ENCODE results near the gene TMEM132C. TPM values are rescaled to one million over a fixed set of nuclear protein-coding genes. Genes with fewer than 3 reads are reported as not detected.

TMEM132C gene
- total RNA-seq, 4 donors from 2014 or later: 2.4 to 5.5 (median 3.3) TPM

DNA sequence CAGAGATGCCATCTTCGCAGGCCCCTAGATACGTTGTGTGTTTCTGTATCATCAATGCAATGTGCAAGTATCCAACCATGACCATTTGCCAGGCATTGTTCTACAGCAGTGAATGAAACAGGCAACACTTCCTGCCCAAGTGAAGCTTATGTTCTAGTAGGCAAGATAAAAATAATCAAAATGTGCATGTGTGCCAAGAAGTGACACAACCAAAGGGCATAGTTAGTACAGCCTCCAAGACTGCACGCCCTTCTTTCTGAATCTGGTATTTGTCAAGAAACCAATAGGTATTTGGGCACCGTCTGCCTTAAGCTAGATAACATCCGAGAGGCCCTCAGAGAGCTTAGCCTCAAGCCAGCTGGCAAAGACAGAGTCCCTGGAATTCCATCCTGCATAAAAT is 152.0 kb downstream of the TMEM132C start:
- H3K36me3 ChIP-seq: no peaks in the 10 kb centered on the region
- no peaks in the 10 kb centered on the region for H3K9me3 ChIP-seq
- no peak overlapping the region for H3K27ac ChIP-seq
- H3K27me3 ChIP-seq: peaks cover 15% of the 10 kb centered on the region
- TF ChIP-seq, protein P1, sequence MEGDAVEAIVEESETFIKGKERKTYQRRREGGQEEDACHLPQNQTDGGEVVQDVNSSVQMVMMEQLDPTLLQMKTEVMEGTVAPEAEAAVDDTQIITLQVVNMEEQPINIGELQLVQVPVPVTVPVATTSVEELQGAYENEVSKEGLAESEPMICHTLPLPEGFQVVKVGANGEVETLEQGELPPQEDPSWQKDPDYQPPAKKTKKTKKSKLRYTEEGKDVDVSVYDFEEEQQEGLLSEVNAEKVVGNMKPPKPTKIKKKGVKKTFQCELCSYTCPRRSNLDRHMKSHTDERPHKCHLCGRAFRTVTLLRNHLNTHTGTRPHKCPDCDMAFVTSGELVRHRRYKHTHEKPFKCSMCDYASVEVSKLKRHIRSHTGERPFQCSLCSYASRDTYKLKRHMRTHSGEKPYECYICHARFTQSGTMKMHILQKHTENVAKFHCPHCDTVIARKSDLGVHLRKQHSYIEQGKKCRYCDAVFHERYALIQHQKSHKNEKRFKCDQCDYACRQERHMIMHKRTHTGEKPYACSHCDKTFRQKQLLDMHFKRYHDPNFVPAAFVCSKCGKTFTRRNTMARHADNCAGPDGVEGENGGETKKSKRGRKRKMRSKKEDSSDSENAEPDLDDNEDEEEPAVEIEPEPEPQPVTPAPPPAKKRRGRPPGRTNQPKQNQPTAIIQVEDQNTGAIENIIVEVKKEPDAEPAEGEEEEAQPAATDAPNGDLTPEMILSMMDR (IDR thresholded peaks at IDR 0.05): no peak
- TF ChIP-seq POLR2AphosphoS5 (IDR thresholded peaks at IDR 0.05) (no peak), EP300 (IDR thresholded peaks at IDR 0.05) (no peak), POLR2A (IDR thresholded peaks at IDR 0.05) (no peak)
- no peaks in the 10 kb centered on the region for H3K4me1 ChIP-seq
- WGBS, 2 donors (ENCODE audit: low coverage in 1 of 2): 62 to 89% methylated on average over 5 of the region's 5 CpGs
- no peak for ATAC-seq
- no peak overlapping the region for H3K4me3 ChIP-seq

DNA sequence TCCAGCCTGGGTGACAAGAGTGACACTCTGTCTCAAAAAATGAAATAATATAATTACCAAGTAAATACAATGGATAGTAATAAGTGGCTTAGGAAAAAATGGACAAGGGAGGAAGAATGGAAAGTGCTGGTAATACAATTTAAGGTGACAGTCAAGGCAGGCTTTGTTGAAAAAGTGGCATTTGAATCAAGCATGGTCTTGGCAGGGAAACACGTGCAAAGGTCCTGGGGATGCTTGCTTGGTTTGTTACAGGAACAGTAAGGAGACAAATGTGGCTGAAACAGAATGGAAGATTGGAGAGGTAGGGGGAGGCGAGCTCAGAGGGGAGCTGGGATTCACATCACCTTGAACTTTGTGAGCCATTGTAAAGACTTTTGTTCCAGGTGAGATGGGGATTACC is 153.2 kb downstream of the TMEM132C start:
- Histone ChIP-seq H3K36me3 (no peaks in the 10 kb centered on the region), H3K9me3 (no peaks in the 10 kb centered on the region), H3K27ac (no peak overlapping the region), H3K4me3 (no peak overlapping the region), H3K4me1 (no peaks in the 10 kb centered on the region), H3K27me3 (peaks cover 15% of the 10 kb centered on the region)
- ATAC-seq: no peak
- 84 to 87% methylated on average over 2 of the region's 2 CpGs for WGBS, 2 donors (ENCODE audit: low coverage in 1 of 2)
- TF ChIP-seq POLR2A (IDR thresholded peaks at IDR 0.05): no peak
- TF ChIP-seq POLR2AphosphoS5 (IDR thresholded peaks at IDR 0.05): no peak
- TF ChIP-seq, protein P1 (IDR thresholded peaks at IDR 0.05): no peak
- no peak for TF ChIP-seq EP300 (IDR thresholded peaks at IDR 0.05)

DNA sequence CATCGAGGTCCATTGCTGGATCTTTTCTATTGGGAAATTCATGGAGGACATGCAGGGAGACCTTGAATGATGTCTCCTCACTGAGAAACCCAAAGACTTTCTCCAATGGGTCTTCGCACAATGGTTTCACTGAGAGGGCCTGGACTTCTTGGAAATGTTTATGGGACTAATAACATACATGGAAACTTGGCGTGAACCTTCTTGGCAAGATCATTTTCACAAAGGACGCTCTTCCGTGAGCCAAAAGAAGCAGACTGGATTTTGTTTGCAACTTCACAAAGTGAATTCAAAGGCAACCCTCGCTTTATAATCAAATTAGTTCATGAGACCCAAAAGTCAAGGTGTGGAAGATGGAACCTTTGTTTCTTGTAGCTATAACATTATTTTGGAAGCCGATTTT is 154.4 kb downstream of the TMEM132C start:
- no peak overlapping the region for H3K4me3 ChIP-seq
- no peaks in the 10 kb centered on the region for H3K36me3 ChIP-seq
- TF ChIP-seq EP300 (IDR thresholded peaks at IDR 0.05): no peak
- TF ChIP-seq POLR2AphosphoS5 (IDR thresholded peaks at IDR 0.05): no peak
- TF ChIP-seq, protein P1 (IDR thresholded peaks at IDR 0.05): no peak
- no peak for TF ChIP-seq POLR2A (IDR thresholded peaks at IDR 0.05)
- peaks cover 15% of the 10 kb centered on the region for H3K27me3 ChIP-seq
- no peak for ATAC-seq
- WGBS, 2 donors (ENCODE audit: low coverage in 1 of 2): 59 to 67% methylated on average over 6 to 7 of the region's 7 CpGs
- no peaks in the 10 kb centered on the region for H3K4me1 ChIP-seq
- no peaks in the 10 kb centered on the region for H3K9me3 ChIP-seq
- H3K27ac ChIP-seq: no peak overlapping the region

DNA sequence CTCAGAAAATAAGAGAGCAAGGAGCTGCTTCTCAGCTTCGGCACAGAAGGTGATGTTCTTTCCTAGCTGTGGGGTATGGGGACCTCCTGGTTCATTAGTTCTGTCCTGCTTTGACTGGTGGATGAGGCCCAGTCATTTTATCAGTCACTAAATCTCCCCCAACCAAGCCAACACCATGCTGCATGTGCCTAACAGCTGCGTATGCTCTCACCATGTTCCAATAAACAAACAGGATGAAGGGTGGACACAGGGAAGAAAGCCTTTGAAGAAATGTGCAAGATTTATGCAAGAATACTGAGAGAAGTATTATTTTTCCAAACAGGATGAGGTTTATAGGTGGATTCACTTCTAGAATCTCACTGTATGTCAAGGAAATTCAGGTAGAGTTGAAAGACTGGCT is 156.2 kb downstream of the TMEM132C start:
- Histone ChIP-seq H3K36me3 (no peaks in the 10 kb centered on the region), H3K27me3 (peaks cover 18% of the 10 kb centered on the region), H3K4me1 (no peaks in the 10 kb centered on the region), H3K27ac (no peak overlapping the region), H3K9me3 (no peaks in the 10 kb centered on the region), H3K4me3 (no peak overlapping the region)
- ATAC-seq: no peak
- TF ChIP-seq EP300 (IDR thresholded peaks at IDR 0.05) (no peak), POLR2A (IDR thresholded peaks at IDR 0.05) (no peak), POLR2AphosphoS5 (IDR thresholded peaks at IDR 0.05) (no peak)
- TF ChIP-seq, protein P1 (IDR thresholded peaks at IDR 0.05): no peak
- WGBS, 2 donors (ENCODE audit: low coverage in 1 of 2): 54% methylated on average over 2 of the region's 2 CpGs; no CpG with 5 or more reads in 1 of the 2 donors

DNA sequence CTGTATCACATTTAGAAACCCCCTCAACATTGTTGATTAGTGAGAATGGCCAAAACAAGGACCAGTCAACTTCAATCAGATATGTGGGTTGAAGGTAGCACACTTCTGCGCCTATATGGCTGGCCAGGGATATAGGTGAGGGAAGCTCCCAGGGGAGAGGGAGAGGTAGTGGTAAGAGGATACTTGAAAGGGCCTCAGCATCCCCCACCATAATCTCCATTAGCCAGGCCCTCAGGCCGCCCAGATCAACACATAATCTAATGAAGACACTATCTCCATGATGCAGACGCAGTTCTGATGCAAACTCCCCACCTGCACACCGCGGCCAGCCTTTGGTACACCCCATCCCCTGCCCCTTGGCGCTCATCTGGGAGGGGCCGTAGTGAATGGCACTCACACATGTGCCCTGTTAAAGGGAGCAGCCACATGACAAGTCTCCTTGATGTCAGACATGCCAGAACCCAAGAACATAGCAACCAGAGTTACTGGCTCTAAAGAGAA is 158.0 kb downstream of the TMEM132C start:
- TF ChIP-seq POLR2A (IDR thresholded peaks at IDR 0.05) (no peak), POLR2AphosphoS5 (IDR thresholded peaks at IDR 0.05) (no peak), EP300 (IDR thresholded peaks at IDR 0.05) (no peak)
- TF ChIP-seq, protein P1 (IDR thresholded peaks at IDR 0.05): no peak
- no peaks in the 10 kb centered on the region for H3K36me3 ChIP-seq
- H3K4me1 ChIP-seq: no peaks in the 10 kb centered on the region
- H3K27ac ChIP-seq: no peak overlapping the region
- H3K27me3 ChIP-seq: peaks cover 10% of the 10 kb centered on the region
- no peak overlapping the region for H3K4me3 ChIP-seq
- H3K9me3 ChIP-seq: no peaks in the 10 kb centered on the region
- WGBS, 2 donors (ENCODE audit: low coverage in 1 of 2): 100% methylated on average over 1 of the region's 7 CpGs; no CpG with 5 or more reads in 1 of the 2 donors
- ATAC-seq: no peak
